Cardiac muscle cell (in vitro differentiated cells and primary cell): ENCODE data around the gene BRD2. TPM values are rescaled to one million over a fixed set of nuclear protein-coding genes. Genes with fewer than 3 reads are reported as not detected.

ENCODE experiments used
- DNase-seq, 2 donors: peaks; one replicate each; pipeline versions ENCODE4 v3.0.0 to v3.0.0-alpha.2; 2010 to 2017; ENCODE audit warnings: low read depth in 1 of 2, low spot score in 1 of 2
- H3K27ac ChIP-seq: fragments of 200-600 bp; sonication (generic); 2 replicates; pipeline ENCODE4 v1.5.1; 2016
- H3K27me3 ChIP-seq: fragments of 200-600 bp; sonication (generic); 2 replicates; pipeline ENCODE4 v1.6.0; 2016; ENCODE audit warnings: control low read depth
- H3K36me3 ChIP-seq: fragments of 200-600 bp; sonication (generic); 2 replicates; pipeline ENCODE4 v1.5.1; 2016; ENCODE audit warnings: control low read depth
- H3K4me1 ChIP-seq: fragments of 200-600 bp; sonication (generic); 2 replicates; pipeline ENCODE4 v1.8.1; 2017; ENCODE audit warnings: low read depth, mild to moderate bottlenecking, mixed run types
- H3K4me3 ChIP-seq: fragments of 200-600 bp; sonication (generic); 2 replicates; pipeline ENCODE4 v1.5.1; 2016; ENCODE audit warnings: mild to moderate bottlenecking
- H3K9me3 ChIP-seq: fragments of 200-600 bp; sonication (generic); 2 replicates; pipeline ENCODE4 v1.5.1; 2017; ENCODE audit warnings: low read depth, mild to moderate bottlenecking, control low read depth
- CTCF ChIP-seq: IDR thresholded peaks from 2 replicates; pipeline ENCODE4 v1.5.1; 2012; ENCODE audit warnings: low read depth, mild to moderate bottlenecking, low read length
- polyA plus RNA-seq: library from polyadenylated mRNA; unstranded; fragments of >200 nt; fragmentation: Nextera tagmentation; extraction: Ambion mirVana; gene quantifications from 2 replicates; pipeline ENCODE4 v1.2.1, GENCODE V29; 2016
- total RNA-seq: library from RNA; depleted of rRNA; stranded (reverse); fragments of >200 nt; gene quantifications from 2 replicates; pipeline ENCODE4 v1.2.3, GENCODE V29; 2016

The BRD2 gene
- total and polyA plus RNA-seq, 2 experiments from 2014 or later = 137 to 232 TPM

DNA sequence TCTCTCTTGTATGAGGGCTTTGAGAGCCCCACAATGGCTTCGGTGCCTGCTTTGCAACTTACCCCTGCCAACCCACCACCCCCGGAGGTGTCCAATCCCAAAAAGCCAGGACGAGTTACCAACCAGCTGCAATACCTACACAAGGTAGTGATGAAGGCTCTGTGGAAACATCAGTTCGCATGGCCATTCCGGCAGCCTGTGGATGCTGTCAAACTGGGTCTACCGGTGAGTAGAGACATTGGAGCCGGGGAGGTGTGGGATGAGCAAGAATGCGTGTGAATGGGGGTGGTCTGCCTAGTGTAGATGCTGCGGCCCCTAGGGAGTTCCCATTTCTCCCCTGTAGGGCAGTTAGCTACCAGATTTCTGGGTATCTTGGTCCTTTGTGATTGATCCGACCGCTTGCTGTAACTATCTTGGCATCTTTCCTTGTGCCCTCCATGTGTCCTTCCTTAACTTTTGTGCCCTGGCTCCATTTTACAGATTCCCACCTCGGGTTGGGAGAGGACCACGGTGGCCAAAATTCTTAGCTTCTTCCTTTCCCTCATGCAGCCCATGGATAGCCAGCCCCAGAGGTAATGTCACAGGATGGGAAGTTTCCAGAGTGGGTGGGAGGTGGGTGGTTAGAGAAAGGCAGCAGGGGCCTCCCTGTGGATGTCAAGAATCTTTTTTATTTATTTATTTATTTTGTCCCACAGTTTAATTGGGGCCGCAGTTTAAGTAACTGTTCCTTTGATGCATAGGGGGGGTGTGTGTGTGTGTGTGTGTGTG lies 6.3 kb downstream of the BRD2 start:
- no peaks in the 10 kb centered on the region for H3K9me3 ChIP-seq
- peak overlapping the region; percentile 96 for H3K4me3 ChIP-seq
- no peak for TF ChIP-seq CTCF
- DNase-seq = no peak
- no peaks in the 10 kb centered on the region for H3K27me3 ChIP-seq
- H3K27ac ChIP-seq = no peak overlapping the region
- peaks cover 52% of the 10 kb centered on the region for H3K36me3 ChIP-seq
- peaks cover 8% of the 10 kb centered on the region for H3K4me1 ChIP-seq

DNA sequence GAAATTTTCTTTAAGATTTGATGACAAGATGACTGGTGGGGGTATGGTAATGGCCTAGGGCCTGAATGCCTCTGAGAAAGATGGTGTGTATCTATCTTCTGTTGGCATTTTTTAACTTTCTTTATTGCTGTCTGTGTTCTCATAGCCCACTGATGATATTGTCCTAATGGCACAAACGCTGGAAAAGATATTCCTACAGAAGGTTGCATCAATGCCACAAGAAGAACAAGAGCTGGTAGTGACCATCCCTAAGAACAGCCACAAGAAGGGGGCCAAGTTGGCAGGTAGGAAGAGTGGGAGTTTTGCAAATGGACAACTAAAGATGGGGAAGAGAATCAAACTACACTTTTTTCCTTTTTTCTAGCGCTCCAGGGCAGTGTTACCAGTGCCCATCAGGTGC lies 7.5 kb downstream of the BRD2 start:
- Histone ChIP-seq H3K9me3 (no peaks in the 10 kb centered on the region), H3K36me3 (peaks cover 63% of the 10 kb centered on the region), H3K4me3 (peak overlapping the region; percentile 6), H3K27me3 (no peaks in the 10 kb centered on the region), H3K27ac (no peak overlapping the region), H3K4me1 (peaks cover 8% of the 10 kb centered on the region)
- no peak for DNase-seq
- TF ChIP-seq CTCF = no peak

DNA sequence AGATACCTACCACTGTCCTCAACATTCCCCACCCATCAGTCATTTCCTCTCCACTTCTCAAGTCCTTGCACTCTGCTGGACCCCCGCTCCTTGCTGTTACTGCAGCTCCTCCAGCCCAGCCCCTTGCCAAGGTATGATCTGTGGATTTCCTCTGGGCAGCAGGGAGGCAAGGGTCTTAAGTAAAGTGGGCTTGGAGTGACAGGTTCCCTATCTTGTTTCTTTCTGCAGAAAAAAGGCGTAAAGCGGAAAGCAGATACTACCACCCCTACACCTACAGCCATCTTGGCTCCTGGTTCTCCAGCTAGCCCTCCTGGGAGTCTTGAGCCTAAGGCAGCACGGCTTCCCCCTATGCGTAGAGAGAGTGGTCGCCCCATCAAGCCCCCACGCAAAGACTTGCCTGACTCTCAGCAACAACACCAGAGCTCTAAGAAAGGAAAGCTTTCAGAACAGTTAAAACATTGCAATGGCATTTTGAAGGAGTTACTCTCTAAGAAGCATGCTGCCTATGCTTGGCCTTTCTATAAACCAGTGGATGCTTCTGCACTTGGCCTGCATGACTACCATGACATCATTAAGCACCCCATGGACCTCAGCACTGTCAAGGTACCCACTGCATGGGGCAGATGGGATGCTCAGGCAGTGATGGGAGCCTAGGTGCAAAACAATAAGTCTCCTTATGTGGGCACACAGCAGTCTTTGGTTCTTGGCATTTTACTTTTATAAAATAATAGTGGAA lies 8.1 kb downstream of the BRD2 start:
- no peak for DNase-seq
- Histone ChIP-seq H3K27ac (no peak overlapping the region), H3K36me3 (peaks cover 66% of the 10 kb centered on the region), H3K9me3 (no peaks in the 10 kb centered on the region), H3K27me3 (no peaks in the 10 kb centered on the region), H3K4me1 (peaks cover 8% of the 10 kb centered on the region), H3K4me3 (no peak overlapping the region)
- TF ChIP-seq CTCF = no peak

DNA sequence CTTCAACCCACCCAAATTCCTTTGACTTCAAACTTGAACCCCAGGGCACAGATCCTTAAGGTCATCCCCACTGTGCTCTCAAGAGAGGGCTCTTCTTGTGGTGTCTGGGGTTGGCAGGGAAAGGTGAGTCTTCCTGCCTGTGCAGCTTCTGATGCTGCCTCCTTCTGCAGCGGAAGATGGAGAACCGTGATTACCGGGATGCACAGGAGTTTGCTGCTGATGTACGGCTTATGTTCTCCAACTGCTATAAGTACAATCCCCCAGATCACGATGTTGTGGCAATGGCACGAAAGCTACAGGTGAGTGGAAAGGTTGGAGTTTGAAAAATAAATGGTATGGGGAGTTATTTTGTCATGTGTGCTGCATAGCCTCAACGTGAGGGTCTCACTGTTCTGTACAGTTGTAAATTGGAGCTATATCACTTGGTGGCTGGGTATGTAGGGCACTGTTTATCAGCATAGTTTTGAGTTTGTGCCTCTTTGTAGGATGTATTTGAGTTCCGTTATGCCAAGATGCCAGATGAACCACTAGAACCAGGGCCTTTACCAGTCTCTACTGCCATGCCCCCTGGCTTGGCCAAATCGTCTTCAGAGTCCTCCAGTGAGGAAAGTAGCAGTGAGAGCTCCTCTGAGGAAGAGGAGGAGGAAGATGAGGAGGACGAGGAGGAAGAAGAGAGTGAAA lies 9.0 kb downstream of the BRD2 start:
- H3K36me3 ChIP-seq = peaks cover 74% of the 10 kb centered on the region
- TF ChIP-seq CTCF = no peak
- H3K27ac ChIP-seq = no peak overlapping the region

DNA sequence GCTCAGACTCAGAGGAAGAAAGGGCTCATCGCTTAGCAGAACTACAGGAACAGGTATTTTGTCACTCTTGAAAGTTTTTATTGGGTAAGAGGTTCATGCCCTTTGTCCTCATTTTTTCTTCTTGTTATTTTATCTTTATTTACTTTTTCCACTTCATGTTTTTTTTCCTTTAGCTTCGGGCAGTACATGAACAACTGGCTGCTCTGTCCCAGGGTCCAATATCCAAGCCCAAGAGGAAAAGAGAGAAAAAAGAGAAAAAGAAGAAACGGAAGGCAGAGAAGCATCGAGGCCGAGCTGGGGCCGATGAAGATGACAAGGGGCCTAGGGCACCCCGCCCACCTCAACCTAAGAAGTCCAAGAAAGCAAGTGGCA lies 9.5 kb downstream of the BRD2 start:
- Histone ChIP-seq H3K9me3 (no peaks in the 10 kb centered on the region), H3K27me3 (no peaks in the 10 kb centered on the region), H3K4me1 (peaks cover 8% of the 10 kb centered on the region), H3K36me3 (peaks cover 74% of the 10 kb centered on the region), H3K27ac (no peak overlapping the region), H3K4me3 (no peak overlapping the region)
- DNase-seq = no peak
- TF ChIP-seq CTCF = no peak

More for the DNA sequence above, 9.0 kb downstream of the BRD2 start:
- Histone ChIP-seq H3K4me3 (no peak overlapping the region), H3K27me3 (no peaks in the 10 kb centered on the region), H3K9me3 (no peaks in the 10 kb centered on the region), H3K4me1 (peaks cover 8% of the 10 kb centered on the region)
- DNase-seq = no peak
